HepG2 (cell line): ENCODE results near the gene VASN. TPM values are rescaled to one million over a fixed set of nuclear protein-coding genes. Genes with fewer than 3 reads are reported as not detected.
A peak's percentile ranks its signal among the peaks of the same experiment; 100 is the strongest.

ENCODE experiments used
- ARID2 ChIP-seq: sonication (generic); formaldehyde crosslinking; IDR thresholded peaks from 2 replicates; pipeline ENCODE4 v1.8.1; 2022; ENCODE audit warnings: mild to moderate bottlenecking, missing genetic modification reagents, borderline replicate concordance
- BCL6 ChIP-seq: IDR thresholded peaks from 2 replicates; pipeline ENCODE4 v1.6.1; 2016; ENCODE audit warnings: missing genetic modification reagents, missing compliant biosample characterization
- HHEX ChIP-seq: IDR thresholded peaks from 2 replicates; pipeline ENCODE4 v1.6.1; 2016; ENCODE audit warnings: control low read depth
- RAD21 ChIP-seq: fragments of 450-650 bp; formaldehyde crosslinking; IDR thresholded peaks from 2 replicates; pipeline ENCODE4 v1.5.0; 2020; ENCODE audit warnings: mild to moderate bottlenecking
- REPIN1 ChIP-seq: sonication (generic); formaldehyde crosslinking; IDR thresholded peaks from 2 replicates; pipeline ENCODE4 v1.8.0; 2022; ENCODE audit warnings: missing genetic modification reagents, low read depth, mild to moderate bottlenecking, borderline replicate concordance
- SRSF4 ChIP-seq: fragments of 200-400 bp; formaldehyde crosslinking; IDR thresholded peaks from one replicate; pipeline ENCODE4 v1.6.1; 2018; ENCODE audit warnings: mild to moderate bottlenecking, low read depth, low read length, moderate library complexity; ENCODE audit not compliant: poor library complexity, severe bottlenecking
- STAG1 ChIP-seq: sonication (generic); formaldehyde crosslinking; IDR thresholded peaks from 2 replicates; pipeline ENCODE4 v1.4.0; 2020; ENCODE audit warnings: missing genetic modification reagents
- ZBTB25 ChIP-seq: IDR thresholded peaks from 2 replicates; pipeline ENCODE4 v1.6.1; 2018; ENCODE audit warnings: missing genetic modification reagents
- ZBTB7B ChIP-seq: sonication (generic); formaldehyde crosslinking; IDR thresholded peaks from 2 replicates; pipeline ENCODE4 v1.4.0; 2020; ENCODE audit warnings: missing genetic modification reagents
- ZFP41 ChIP-seq: sonication (generic); formaldehyde crosslinking; IDR thresholded peaks from 2 replicates; pipeline ENCODE4 v1.4.0; 2020; ENCODE audit warnings: mild to moderate bottlenecking, missing genetic modification reagents, borderline replicate concordance
- ZNF136 ChIP-seq: sonication (generic); formaldehyde crosslinking; IDR thresholded peaks from 2 replicates; pipeline ENCODE4 v1.8.1; 2022; ENCODE audit warnings: low read depth, mild to moderate bottlenecking, moderate library complexity, missing genetic modification reagents
- ZNF30 ChIP-seq: sonication (generic); formaldehyde crosslinking; IDR thresholded peaks from 2 replicates; pipeline ENCODE4 v1.5.0; 2020; ENCODE audit warnings: mild to moderate bottlenecking, missing genetic modification reagents
- ZNF331 ChIP-seq: sonication (generic); formaldehyde crosslinking; IDR thresholded peaks from 2 replicates; pipeline ENCODE4 v1.4.0; 2020; ENCODE audit warnings: missing genetic modification reagents
- ZNF367 ChIP-seq: sonication (generic); formaldehyde crosslinking; IDR thresholded peaks from 2 replicates; pipeline ENCODE4 v1.4.0; 2020; ENCODE audit warnings: missing genetic modification reagents, borderline replicate concordance
- ZNF468 ChIP-seq: sonication (generic); formaldehyde crosslinking; IDR thresholded peaks from 2 replicates; pipeline ENCODE4 v1.8.0; 2022; ENCODE audit warnings: mild to moderate bottlenecking, moderate library complexity, missing genetic modification reagents
- ZNF510 ChIP-seq: sonication (generic); formaldehyde crosslinking; IDR thresholded peaks from 2 replicates; pipeline ENCODE4 v1.4.0; 2020; ENCODE audit warnings: low read depth, mild to moderate bottlenecking, missing genetic modification reagents
- ZNF589 ChIP-seq: sonication (generic); formaldehyde crosslinking; conservative IDR thresholded peaks from 2 replicates; pipeline ENCODE4 v1.8.0; 2022; ENCODE audit warnings: mild to moderate bottlenecking, moderate library complexity, missing genetic modification reagents
- ZNF615 ChIP-seq: sonication (generic); formaldehyde crosslinking; IDR thresholded peaks from 2 replicates; pipeline ENCODE4 v1.5.0; 2020; ENCODE audit warnings: mild to moderate bottlenecking, missing genetic modification reagents, borderline replicate concordance
- ZNF737 ChIP-seq: sonication (generic); formaldehyde crosslinking; IDR thresholded peaks from 2 replicates; pipeline ENCODE4 v1.5.0; 2020; ENCODE audit warnings: missing genetic modification reagents, mild to moderate bottlenecking, borderline replicate concordance
- ZNF776 ChIP-seq: sonication (generic); formaldehyde crosslinking; IDR thresholded peaks from 2 replicates; pipeline ENCODE4 v1.4.0; 2020; ENCODE audit warnings: mild to moderate bottlenecking, missing genetic modification reagents
- polyA plus RNA-seq, 8 experiments: library from polyadenylated mRNA; depleted of rRNA in 3 of 8; stranded (reverse) in 7 of 8; unstranded in 1 of 8; fragments of >200 nt; fragmentation: Illumina TruSeq in 4 of 8; extraction: Trizol in 4 of 8; gene quantifications; 2 replicates each; pipeline versions ENCODE4 v1.2.1 to v1.2.3, GENCODE V29; 2011 to 2016; ENCODE audit warnings: low read depth in 4 of 8, missing spikeins in 1 of 8, mixed read lengths in 1 of 8; ENCODE audit not compliant: insufficient read depth in 1 of 8
- total RNA-seq, 5 experiments: library from RNA; depleted of rRNA; stranded (reverse); fragments of >200 nt; fragmentation: Illumina TruSeq; extraction: Trizol; gene quantifications; 2 replicates each; pipeline ENCODE4 v1.2.3, GENCODE V29; 2016; ENCODE audit warnings: low read depth in 1 of 5
- TF ChIP-seq, protein P1 (sequence below): sonication (generic); formaldehyde crosslinking; conservative IDR thresholded peaks from 2 replicates; pipeline ENCODE4 v1.8.1; 2023; ENCODE audit warnings: missing genetic modification reagents
- TF ChIP-seq, protein P2 (sequence below): fragments of 450-650 bp; IDR thresholded peaks from 2 replicates; pipeline ENCODE4 v1.6.1; 2017; ENCODE audit warnings: mild to moderate bottlenecking
- TF ChIP-seq, protein P3 (sequence below): sonication (generic); formaldehyde crosslinking; IDR thresholded peaks from 2 replicates; pipeline ENCODE4 v1.5.1; 2020; ENCODE audit warnings: missing genetic modification reagents, mild to moderate bottlenecking, borderline replicate concordance

Gene VASN
- total and polyA plus RNA-seq, 2 of the 13 experiments (the other 11 are each of a cell fraction or from before 2014, with no cell fraction given), result 8.4 to 18.2 TPM

DNA sequence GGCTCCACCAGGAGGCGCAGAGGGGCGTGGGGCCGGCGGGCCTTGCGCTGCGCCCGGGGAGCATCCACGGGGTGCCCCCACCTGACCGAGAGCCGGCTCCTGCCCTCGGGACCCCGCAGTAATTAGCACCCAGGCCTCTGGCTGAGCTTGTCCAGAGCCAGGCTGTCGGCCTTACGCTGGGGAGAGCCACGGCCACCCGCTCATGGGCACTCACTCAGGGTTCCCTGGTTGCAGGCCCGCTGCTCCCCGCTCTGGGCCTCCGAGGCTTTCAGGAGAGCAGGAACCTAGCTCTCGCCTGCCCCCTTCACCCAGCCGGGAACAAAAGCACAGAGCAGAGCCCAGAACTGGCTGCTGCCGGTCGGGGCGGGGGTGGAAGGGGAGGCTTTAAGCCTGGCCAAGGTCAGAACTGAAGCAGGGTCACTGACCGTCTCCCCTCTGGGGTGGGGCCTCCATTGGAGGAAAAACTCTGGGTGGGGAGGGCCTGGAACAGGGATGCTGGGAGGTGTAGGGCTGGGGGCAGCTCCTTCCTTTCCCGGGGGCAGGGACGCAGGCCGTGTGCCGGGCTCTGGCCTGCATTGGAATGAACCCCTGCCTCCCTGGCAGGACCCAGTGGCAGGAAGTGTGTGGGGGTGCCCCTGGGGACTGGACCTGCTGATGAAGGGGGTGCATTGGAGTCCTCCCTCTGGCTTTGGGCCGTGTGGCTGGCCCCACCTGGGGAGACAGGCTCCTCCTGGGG, 43.4 kb upstream of the VASN start (continued):
- TF ChIP-seq ARID2 (CRISPR knock-in tag) (no peak), ZNF589 (CRISPR knock-in tag) (no peak), HHEX (CRISPR knock-in tag) (0 out of 2 replicates have a peak, but pooled peaks have one; percentile 5), ZNF30 (CRISPR knock-in tag) (no peak), ZNF737 (CRISPR knock-in tag) (no peak), ZBTB7B (peak; percentile 67; the same call in 1 of the 2 replicates), STAG1 (CRISPR knock-in tag) (peak; percentile 79), ZNF367 (CRISPR knock-in tag) (no peak), REPIN1 (CRISPR knock-in tag) (peak; percentile 47; the same call in 1 of the 2 replicates), ZNF510 (CRISPR knock-in tag) (no peak), ZNF468 (CRISPR knock-in tag) (no peak), ZNF331 (CRISPR knock-in tag) (peak; percentile 94), RAD21 (peak; percentile 94), ZNF615 (CRISPR knock-in tag) (no peak), ZBTB25 (peak; percentile 77; the same call in 1 of the 2 replicates), ZNF136 (0 out of 2 replicates have a peak, but pooled peaks have one; percentile 63), BCL6 (CRISPR knock-in tag) (peak; percentile 53), ZNF776 (CRISPR knock-in tag) (no peak; the same call in none of the 2 replicates), SRSF4 (no peak), ZFP41 (CRISPR knock-in tag) (no peak)
- TF ChIP-seq, protein P1, sequence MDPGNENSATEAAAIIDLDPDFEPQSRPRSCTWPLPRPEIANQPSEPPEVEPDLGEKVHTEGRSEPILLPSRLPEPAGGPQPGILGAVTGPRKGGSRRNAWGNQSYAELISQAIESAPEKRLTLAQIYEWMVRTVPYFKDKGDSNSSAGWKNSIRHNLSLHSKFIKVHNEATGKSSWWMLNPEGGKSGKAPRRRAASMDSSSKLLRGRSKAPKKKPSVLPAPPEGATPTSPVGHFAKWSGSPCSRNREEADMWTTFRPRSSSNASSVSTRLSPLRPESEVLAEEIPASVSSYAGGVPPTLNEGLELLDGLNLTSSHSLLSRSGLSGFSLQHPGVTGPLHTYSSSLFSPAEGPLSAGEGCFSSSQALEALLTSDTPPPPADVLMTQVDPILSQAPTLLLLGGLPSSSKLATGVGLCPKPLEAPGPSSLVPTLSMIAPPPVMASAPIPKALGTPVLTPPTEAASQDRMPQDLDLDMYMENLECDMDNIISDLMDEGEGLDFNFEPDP (CRISPR knock-in tag), result no peak
- TF ChIP-seq, protein P2, sequence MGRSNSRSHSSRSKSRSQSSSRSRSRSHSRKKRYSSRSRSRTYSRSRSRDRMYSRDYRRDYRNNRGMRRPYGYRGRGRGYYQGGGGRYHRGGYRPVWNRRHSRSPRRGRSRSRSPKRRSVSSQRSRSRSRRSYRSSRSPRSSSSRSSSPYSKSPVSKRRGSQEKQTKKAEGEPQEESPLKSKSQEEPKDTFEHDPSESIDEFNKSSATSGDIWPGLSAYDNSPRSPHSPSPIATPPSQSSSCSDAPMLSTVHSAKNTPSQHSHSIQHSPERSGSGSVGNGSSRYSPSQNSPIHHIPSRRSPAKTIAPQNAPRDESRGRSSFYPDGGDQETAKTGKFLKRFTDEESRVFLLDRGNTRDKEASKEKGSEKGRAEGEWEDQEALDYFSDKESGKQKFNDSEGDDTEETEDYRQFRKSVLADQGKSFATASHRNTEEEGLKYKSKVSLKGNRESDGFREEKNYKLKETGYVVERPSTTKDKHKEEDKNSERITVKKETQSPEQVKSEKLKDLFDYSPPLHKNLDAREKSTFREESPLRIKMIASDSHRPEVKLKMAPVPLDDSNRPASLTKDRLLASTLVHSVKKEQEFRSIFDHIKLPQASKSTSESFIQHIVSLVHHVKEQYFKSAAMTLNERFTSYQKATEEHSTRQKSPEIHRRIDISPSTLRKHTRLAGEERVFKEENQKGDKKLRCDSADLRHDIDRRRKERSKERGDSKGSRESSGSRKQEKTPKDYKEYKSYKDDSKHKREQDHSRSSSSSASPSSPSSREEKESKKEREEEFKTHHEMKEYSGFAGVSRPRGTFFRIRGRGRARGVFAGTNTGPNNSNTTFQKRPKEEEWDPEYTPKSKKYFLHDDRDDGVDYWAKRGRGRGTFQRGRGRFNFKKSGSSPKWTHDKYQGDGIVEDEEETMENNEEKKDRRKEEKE, result no peak
- TF ChIP-seq, protein P3, sequence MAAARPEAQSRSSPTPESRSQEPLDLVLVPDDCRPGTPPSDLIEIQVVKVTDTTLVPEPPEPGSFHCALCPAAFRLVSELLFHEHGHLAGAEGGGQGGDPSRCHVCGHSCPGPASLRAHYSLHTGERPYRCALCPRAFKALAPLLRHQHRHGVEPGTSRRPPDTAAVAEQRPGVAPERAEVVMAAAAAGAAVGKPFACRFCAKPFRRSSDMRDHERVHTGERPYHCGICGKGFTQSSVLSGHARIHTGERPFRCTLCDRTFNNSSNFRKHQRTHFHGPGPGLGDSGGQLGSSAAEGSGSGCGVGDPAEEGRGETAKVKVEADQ (CRISPR knock-in tag), result no peak
